H9 (cell line): Measurements from ENCODE around the gene BSG. TPM values are rescaled to one million over a fixed set of nuclear protein-coding genes. Genes with fewer than 3 reads are reported as not detected.

Experiments
- DNase-seq: peaks from one replicate; pipeline ENCODE4 v3.0.0-alpha.2; 2017
- H2AFZ ChIP-seq: one replicate; pipeline ENCODE4 v1.6.1; 2013; ENCODE audit warnings: mild to moderate bottlenecking, low read length, control low read depth, moderate library complexity
- H2AK5ac ChIP-seq: 2 replicates; pipeline ENCODE4 v1.6.1; 2013; ENCODE audit warnings: low read length, control low read depth, mixed read lengths; ENCODE audit not compliant: insufficient read length
- H2BK120ac ChIP-seq: one replicate; pipeline ENCODE4 v1.6.1; 2013; ENCODE audit warnings: low read depth, mild to moderate bottlenecking, low read length, control low read depth, inconsistent platforms; ENCODE audit not compliant: poor library complexity, severe bottlenecking
- H2BK12ac ChIP-seq: 2 replicates; pipeline ENCODE4 v1.6.1; 2013; ENCODE audit warnings: low read length, control low read depth, mixed read lengths, low read depth; ENCODE audit not compliant: insufficient read length
- H2BK15ac ChIP-seq: 2 replicates; pipeline ENCODE4 v1.6.1; 2013; ENCODE audit warnings: low read depth, low read length, control low read depth
- H2BK20ac ChIP-seq: one replicate; pipeline ENCODE4 v1.6.1; 2013; ENCODE audit warnings: low read depth, mild to moderate bottlenecking, low read length, control low read depth, inconsistent platforms; ENCODE audit not compliant: poor library complexity, severe bottlenecking
- H2BK5ac ChIP-seq: 2 replicates; pipeline ENCODE4 v1.6.1; 2013; ENCODE audit warnings: low read length, control low read depth, mixed read lengths; ENCODE audit not compliant: insufficient read length
- H3K14ac ChIP-seq: 2 replicates; pipeline ENCODE4 v1.6.1; 2013; ENCODE audit warnings: low read length, control low read depth; ENCODE audit not compliant: insufficient read depth
- H3K18ac ChIP-seq: 2 replicates; pipeline ENCODE4 v1.6.1; 2013; ENCODE audit warnings: low read depth, mild to moderate bottlenecking, mixed read lengths, low read length, control low read depth; ENCODE audit not compliant: insufficient read length
- H3K23ac ChIP-seq: 2 replicates; pipeline ENCODE4 v1.6.1; 2013; ENCODE audit warnings: low read length, control low read depth, mixed read lengths, low read depth; ENCODE audit not compliant: insufficient read length
- H3K23me2 ChIP-seq: 2 replicates; pipeline ENCODE4 v1.6.1; 2013; ENCODE audit warnings: low read depth, mild to moderate bottlenecking, mixed read lengths, low read length, control low read depth; ENCODE audit not compliant: insufficient read length, poor library complexity, severe bottlenecking
- H3K27ac ChIP-seq: 2 replicates; pipeline ENCODE4 v1.5.1; 2013; ENCODE audit warnings: low read length, control low read depth, mixed read lengths, low read depth; ENCODE audit not compliant: insufficient read length
- H3K27me3 ChIP-seq: 2 replicates; pipeline ENCODE4 v1.6.1; 2013; ENCODE audit warnings: low read length, control low read depth, inconsistent platforms; ENCODE audit not compliant: insufficient read depth
- H3K4ac ChIP-seq: 2 replicates; pipeline ENCODE4 v1.6.1; 2013; ENCODE audit warnings: low read depth, mild to moderate bottlenecking, control low read depth, inconsistent platforms, low read length, moderate library complexity
- H3K4me1 ChIP-seq: 2 replicates; pipeline ENCODE4 v1.6.1; 2013; ENCODE audit warnings: low read length, control low read depth, inconsistent platforms; ENCODE audit not compliant: insufficient read depth
- H3K4me2 ChIP-seq: 2 replicates; pipeline ENCODE4 v1.6.1; 2013; ENCODE audit warnings: low read length, control low read depth, mixed read lengths; ENCODE audit not compliant: insufficient read length, insufficient read depth
- H3K56ac ChIP-seq: 2 replicates; pipeline ENCODE4 v1.6.1; 2013; ENCODE audit warnings: low read depth, mild to moderate bottlenecking, mixed read lengths, low read length, control low read depth; ENCODE audit not compliant: insufficient read length
- H3K79me1 ChIP-seq: 2 replicates; pipeline ENCODE4 v1.6.1; 2013; ENCODE audit warnings: low read depth, mild to moderate bottlenecking, moderate library complexity, low read length, control low read depth, inconsistent platforms; ENCODE audit not compliant: insufficient read depth, poor library complexity, severe bottlenecking
- H3K79me2 ChIP-seq: 2 replicates; pipeline ENCODE4 v1.6.1; 2013; ENCODE audit warnings: low read length, control low read depth, inconsistent platforms; ENCODE audit not compliant: insufficient read depth
- H3K9ac ChIP-seq: 2 replicates; pipeline ENCODE4 v1.6.1; 2013; ENCODE audit warnings: low read length, control low read depth, mixed read lengths; ENCODE audit not compliant: insufficient read length; ENCODE audit errors: extremely low read depth
- H3K9me3 ChIP-seq: one replicate; pipeline ENCODE4 v1.6.1; 2013; ENCODE audit warnings: low read depth, low read length, inconsistent platforms; ENCODE audit not compliant: control insufficient read depth
- H3T11ph ChIP-seq: one replicate; pipeline ENCODE4 v1.6.1; 2013; ENCODE audit warnings: mild to moderate bottlenecking, low read length, control low read depth, inconsistent platforms
- H4K20me1 ChIP-seq: one replicate; pipeline ENCODE4 v1.6.1; 2013; ENCODE audit not compliant: control insufficient read depth, insufficient read length, insufficient read depth
- H4K5ac ChIP-seq: 2 replicates; pipeline ENCODE4 v1.6.1; 2013; ENCODE audit warnings: low read depth, mild to moderate bottlenecking, mixed read lengths, low read length, control low read depth; ENCODE audit not compliant: insufficient read length
- H4K8ac ChIP-seq: replicated peaks from 2 replicates; pipeline ENCODE4 v1.6.1; 2013; ENCODE audit warnings: low read length, control low read depth, mixed read lengths, low read depth; ENCODE audit not compliant: insufficient read length
- H4K91ac ChIP-seq: 2 replicates; pipeline ENCODE4 v1.6.1; 2013; ENCODE audit warnings: low read depth, mild to moderate bottlenecking, moderate library complexity, mixed read lengths, low read length, control low read depth; ENCODE audit not compliant: insufficient read length
- H3K27ac Mint-ChIP-seq, 3 experiments: 2 replicates in 2 of 3; 3 replicates in 1 of 3; pipeline ENCODE4 v1.8.0; 2020 to 2021; ENCODE audit warnings: mixed read lengths in 3 of 3, mild to moderate bottlenecking in 1 of 3, moderate library complexity in 1 of 3
- H3K27me3 Mint-ChIP-seq: 2 replicates; pipeline ENCODE4 v1.8.0; 2021; ENCODE audit warnings: low read depth, mild to moderate bottlenecking, moderate library complexity, mixed read lengths
- H3K36me3 Mint-ChIP-seq, 3 experiments: 2 replicates in 2 of 3; 3 replicates in 1 of 3; pipeline ENCODE4 v1.8.0; 2020 to 2021; ENCODE audit warnings: low read depth in 3 of 3, mixed read lengths in 3 of 3; ENCODE audit not compliant: insufficient read depth in 1 of 3
- H3K4me1 Mint-ChIP-seq, 2 experiments: 2 replicates each; pipeline ENCODE4 v1.8.0; 2020; ENCODE audit warnings: mixed read lengths in 2 of 2
- H3K4me3 Mint-ChIP-seq, 2 experiments: 2 replicates in 1 of 2; 3 replicates in 1 of 2; pipeline ENCODE4 v1.8.0; 2020 to 2021; ENCODE audit warnings: mild to moderate bottlenecking in 2 of 2, mixed read lengths in 2 of 2, moderate library complexity in 1 of 2
- H3K9me3 Mint-ChIP-seq, 2 experiments: 2 replicates in 1 of 2; 3 replicates in 1 of 2; pipeline ENCODE4 v1.8.0; 2020; ENCODE audit warnings: mild to moderate bottlenecking in 2 of 2, mixed read lengths in 2 of 2, moderate library complexity in 1 of 2
- CTCF ChIP-seq: fragments of 200-600 bp; sonication (generic); conservative IDR thresholded peaks from 3 replicates; pipeline ENCODE4 v1.8.0; 2021; ENCODE audit warnings: antibody characterized with exemption, mild to moderate bottlenecking
- WGBS: extraction: QIAGEN DNeasy Blood & Tissue Kit; methylation state at CpG from one replicate; pipeline ENCODE4 v1.1.7; 2013; ENCODE audit warnings: missing lambda C conversion rate, low lambda C conversion rate, mixed read lengths; ENCODE audit not compliant: insufficient read length; ENCODE audit errors: extremely low coverage; 5-methylcytosine and 5-hydroxymethylcytosine counted together
- total RNA-seq: library from RNA; stranded (reverse); gene quantifications from 2 replicates; pipeline ENCODE4 v1.2.1, GENCODE V29; 2021

Gene BSG
- total RNA-seq, 1 experiment from 2014 or later, result 715 TPM

GRCh38 chr19:538641-539428, 33.6 kb upstream of the BSG start:
- no peak overlapping the region for H2BK120ac ChIP-seq
- Mint-ChIP-seq H3K27ac (no peak overlapping the region), H3K4me3 (no peak overlapping the region), H3K4me1 (peaks cover 0 to 2% of the 10 kb centered on the region in 2 experiments; a peak in 2 of 4 replicates), H3K9me3 (no peaks in the 10 kb centered on the region), H3K36me3 (peaks cover 13 to 33% (median 33%) of the 10 kb centered on the region in 3 experiments), H3K27me3 (peaks cover 5% of the 10 kb centered on the region; the same call in 1 of the 2 replicates)
- H2BK5ac ChIP-seq, result no peak overlapping the region
- H3K14ac ChIP-seq, result no peak overlapping the region
- no peak overlapping the region for H4K8ac ChIP-seq
- no peak overlapping the region for H3T11ph ChIP-seq
- H3K9ac ChIP-seq, result no peak overlapping the region
- TF ChIP-seq CTCF, result no peak
- no peaks in the 10 kb centered on the region for H3K23me2 ChIP-seq
- H3K23ac ChIP-seq, result no peak overlapping the region
- no peaks in the 10 kb centered on the region for H4K20me1 ChIP-seq
- peaks cover 3% of the 10 kb centered on the region; the same call in 1 of the 2 replicates for H3K79me2 ChIP-seq
- no peak overlapping the region for H3K4me2 ChIP-seq
- no peaks in the 10 kb centered on the region for H3K4me1 ChIP-seq
- H4K91ac ChIP-seq, result no peak overlapping the region
- no peak overlapping the region for H2BK20ac ChIP-seq
- H3K4ac ChIP-seq, result no peak overlapping the region
- H4K5ac ChIP-seq, result no peak overlapping the region
- no peak overlapping the region for H3K56ac ChIP-seq
- H2BK15ac ChIP-seq, result no peak overlapping the region
- DNase-seq, result no peak
- H2AK5ac ChIP-seq, result no peak overlapping the region
- H3K9me3 ChIP-seq, result no peaks in the 10 kb centered on the region
- H3K18ac ChIP-seq, result no peak overlapping the region
- no CpG with 5 or more reads among the region's 40 CpGs for WGBS
- no peak overlapping the region for H3K27ac ChIP-seq
- no peaks in the 10 kb centered on the region for H3K27me3 ChIP-seq
- H3K79me1 ChIP-seq, result peaks cover 1% of the 10 kb centered on the region
- H2AFZ ChIP-seq, result no peak overlapping the region
- no peak overlapping the region for H2BK12ac ChIP-seq
